ENCODE data around the gene PTPRH.

The PTPRH gene, protein sequence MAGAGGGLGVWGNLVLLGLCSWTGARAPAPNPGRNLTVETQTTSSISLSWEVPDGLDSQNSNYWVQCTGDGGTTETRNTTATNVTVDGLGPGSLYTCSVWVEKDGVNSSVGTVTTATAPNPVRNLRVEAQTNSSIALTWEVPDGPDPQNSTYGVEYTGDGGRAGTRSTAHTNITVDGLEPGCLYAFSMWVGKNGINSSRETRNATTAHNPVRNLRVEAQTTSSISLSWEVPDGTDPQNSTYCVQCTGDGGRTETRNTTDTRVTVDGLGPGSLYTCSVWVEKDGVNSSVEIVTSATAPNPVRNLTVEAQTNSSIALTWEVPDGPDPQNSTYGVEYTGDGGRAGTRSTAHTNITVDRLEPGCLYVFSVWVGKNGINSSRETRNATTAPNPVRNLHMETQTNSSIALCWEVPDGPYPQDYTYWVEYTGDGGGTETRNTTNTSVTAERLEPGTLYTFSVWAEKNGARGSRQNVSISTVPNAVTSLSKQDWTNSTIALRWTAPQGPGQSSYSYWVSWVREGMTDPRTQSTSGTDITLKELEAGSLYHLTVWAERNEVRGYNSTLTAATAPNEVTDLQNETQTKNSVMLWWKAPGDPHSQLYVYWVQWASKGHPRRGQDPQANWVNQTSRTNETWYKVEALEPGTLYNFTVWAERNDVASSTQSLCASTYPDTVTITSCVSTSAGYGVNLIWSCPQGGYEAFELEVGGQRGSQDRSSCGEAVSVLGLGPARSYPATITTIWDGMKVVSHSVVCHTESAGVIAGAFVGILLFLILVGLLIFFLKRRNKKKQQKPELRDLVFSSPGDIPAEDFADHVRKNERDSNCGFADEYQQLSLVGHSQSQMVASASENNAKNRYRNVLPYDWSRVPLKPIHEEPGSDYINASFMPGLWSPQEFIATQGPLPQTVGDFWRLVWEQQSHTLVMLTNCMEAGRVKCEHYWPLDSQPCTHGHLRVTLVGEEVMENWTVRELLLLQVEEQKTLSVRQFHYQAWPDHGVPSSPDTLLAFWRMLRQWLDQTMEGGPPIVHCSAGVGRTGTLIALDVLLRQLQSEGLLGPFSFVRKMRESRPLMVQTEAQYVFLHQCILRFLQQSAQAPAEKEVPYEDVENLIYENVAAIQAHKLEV

GRCh38 chr19:55208880-55209692 is at the start of gene PTPRH:
Gene PTPRH (minus strand): TSS chr19:55209501. CDS start chr19:55209433, 68 bp downstream.
- DNase-seq, result no peak

GRCh38 chr19:55258476-55258827 is 49.2 kb upstream of the PTPRH start:
- peak in 9 of 56 donors; percentile 34 to 70 (median 54) for DNase-seq

DNA sequence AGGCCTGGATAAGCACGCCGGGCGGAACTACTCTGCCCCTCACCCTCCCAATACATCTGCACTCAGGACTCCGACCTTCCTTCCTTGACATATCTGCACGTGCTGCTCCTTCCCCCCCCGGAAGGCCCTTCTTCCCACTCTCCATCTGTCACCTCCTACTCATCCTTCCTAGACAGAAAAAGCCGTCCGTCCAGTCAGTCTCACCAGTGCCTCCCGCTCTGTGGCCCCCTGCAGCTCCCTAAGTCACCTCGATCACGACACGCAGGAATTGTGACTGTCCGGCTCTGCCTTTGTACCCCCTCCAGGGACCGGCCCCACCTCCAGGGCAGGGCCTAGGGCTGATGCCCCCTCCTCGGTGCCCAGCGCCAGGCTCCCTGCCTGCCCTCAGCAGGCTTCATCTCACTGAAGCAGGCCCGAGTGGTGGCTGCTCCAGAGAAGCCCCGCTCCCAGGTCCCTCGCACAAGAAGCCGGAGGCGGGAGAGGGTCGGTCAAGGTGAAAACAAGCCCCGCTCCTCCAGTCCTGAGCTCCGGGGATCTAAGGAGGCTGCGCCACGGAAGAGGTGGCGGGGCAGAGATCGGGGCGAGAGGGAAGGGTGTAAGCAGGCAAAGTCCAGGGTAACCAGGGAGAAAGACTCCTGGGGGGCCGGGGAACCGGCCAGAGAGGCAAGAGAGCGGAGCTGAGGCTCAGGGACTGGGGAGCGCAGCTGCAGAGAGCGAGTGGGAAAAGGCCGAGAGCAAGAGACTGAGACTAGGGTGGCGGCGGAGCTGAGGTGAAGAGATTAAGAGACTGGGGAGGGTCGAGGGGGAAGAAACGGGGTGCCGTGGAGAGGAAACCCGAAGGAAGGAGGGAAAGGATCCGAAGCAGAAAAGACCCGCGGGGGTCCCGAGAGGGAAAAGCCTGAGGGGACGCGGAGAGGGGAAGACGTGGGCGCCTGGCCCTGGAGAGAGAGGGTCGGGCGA is 48.4 kb upstream of the PTPRH start:
- peak in 3 of 56 donors; percentile 13 to 38 (median 33) for DNase-seq

DNA sequence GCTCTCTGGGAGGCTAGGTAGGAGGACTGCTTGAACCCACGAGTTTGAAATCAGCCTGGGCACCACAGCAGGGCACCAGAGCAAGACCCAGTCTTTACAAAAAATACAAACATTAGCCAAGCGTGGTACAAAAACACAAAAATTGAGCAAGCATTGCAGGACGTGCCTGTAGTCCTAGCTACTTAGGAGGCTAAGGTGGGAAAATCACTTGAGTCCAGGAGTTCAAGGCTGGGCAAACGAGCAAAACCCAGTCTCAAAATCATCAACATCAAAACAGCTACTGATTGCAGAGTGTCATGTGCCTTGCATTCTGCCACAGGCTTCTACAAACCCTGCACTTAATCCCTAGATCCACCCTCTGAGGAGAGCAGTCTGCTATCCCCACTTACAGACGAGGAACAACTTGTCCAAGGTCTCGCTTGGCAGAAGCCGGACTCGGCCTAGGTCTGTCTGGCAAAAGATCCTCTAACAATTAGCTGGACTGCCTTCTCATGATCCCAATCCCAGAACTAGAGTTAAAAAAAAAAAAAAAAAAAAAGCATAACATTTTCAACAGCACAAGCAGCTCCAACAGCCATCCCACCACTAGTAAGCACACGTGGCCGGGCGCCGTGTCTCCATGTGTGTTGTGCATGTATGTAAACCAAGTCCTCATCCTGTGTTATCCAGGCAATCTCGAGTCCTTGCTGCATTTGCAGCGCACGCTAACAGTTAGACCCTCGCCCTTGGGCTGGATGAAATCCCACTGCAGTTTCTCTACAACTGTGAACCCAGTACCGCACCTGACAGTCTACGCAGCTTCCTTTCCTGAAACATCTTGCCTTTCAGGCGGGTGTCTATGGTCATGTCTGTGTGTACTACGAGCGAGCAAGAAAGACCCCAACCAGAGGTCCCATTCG is 47.5 kb upstream of the PTPRH start:
- DNase-seq, result peak in 5 of 56 donors; percentile 10 to 38 (median 23)

- DNase-seq, result peak in 1 of 56 donors; percentile 15
These were observed 46.5 kb upstream of the PTPRH start for GRCh38 chr19:55255618-55256423.

DNA sequence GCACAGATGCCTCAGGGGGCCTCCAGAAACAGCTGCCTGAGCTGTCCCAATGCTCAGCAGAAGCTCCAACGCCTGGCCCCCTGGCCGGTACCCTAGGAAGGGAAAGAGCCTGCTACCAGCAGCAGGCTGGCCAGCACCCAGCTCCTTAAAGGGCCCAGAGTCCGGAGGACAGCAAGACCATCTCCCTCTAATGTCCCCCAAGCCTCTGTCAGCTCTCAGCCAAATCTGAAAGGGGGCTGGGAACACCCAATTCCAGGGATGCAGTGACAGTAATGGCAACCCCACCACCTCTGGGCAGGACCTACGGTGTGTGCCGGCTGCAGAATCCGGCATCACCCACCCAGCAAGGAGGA is 45.3 kb upstream of the PTPRH start:
- no peak for DNase-seq

- peak in 2 of 56 donors; percentile 12 to 16 for DNase-seq
These were observed 44.7 kb upstream of the PTPRH start for GRCh38 chr19:55253842-55254624.

GRCh38 chr19:55252760-55253663 is 43.7 kb upstream of the PTPRH start:
- DNase-seq, result no peak

DNA sequence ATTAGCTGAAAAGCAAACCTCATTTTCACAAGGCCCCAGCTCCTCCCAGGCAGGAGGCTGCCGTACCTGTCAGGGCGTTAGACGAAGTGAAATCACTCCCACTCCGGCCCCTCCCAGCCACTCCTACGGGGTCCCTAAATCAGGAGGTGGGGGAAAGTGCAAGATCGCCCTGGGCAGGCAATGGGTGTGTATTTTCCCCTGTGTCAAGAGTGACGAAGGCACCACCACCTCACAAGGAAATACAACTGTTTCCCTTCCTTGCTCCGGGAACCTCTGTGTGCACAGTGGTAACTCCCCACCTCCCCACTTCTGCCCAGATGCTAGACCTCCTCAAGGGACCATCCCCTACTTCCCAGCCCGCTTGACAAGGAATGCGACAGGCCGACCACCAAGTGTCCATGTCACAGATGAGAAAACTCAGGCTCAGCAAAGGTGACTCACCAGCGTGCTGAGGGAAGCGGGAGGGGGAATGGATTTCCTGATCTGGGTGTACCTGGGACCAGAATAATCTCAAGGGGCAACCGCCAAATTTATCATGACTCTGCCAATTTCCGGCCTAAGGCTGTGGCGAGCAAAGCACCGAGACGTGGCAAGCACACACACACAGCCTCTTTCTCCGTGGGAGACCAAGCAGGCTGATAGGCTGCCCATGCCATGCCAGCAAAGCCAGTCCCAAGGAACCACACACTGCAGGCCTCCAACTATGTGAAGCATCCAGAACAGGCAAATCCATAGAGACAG is 42.2 kb upstream of the PTPRH start:
- DNase-seq, result no peak

GRCh38 chr19:55250262-55251036 is 41.1 kb upstream of the PTPRH start:
- no peak for DNase-seq

- DNase-seq, result no peak
These were observed 40.5 kb upstream of the PTPRH start for GRCh38 chr19:55249841-55250240.

GRCh38 chr19:55248704-55249103 is 39.4 kb upstream of the PTPRH start:
- no peak for DNase-seq

GRCh38 chr19:55248166-55248675 is 38.9 kb upstream of the PTPRH start:
- DNase-seq, result no peak

DNA sequence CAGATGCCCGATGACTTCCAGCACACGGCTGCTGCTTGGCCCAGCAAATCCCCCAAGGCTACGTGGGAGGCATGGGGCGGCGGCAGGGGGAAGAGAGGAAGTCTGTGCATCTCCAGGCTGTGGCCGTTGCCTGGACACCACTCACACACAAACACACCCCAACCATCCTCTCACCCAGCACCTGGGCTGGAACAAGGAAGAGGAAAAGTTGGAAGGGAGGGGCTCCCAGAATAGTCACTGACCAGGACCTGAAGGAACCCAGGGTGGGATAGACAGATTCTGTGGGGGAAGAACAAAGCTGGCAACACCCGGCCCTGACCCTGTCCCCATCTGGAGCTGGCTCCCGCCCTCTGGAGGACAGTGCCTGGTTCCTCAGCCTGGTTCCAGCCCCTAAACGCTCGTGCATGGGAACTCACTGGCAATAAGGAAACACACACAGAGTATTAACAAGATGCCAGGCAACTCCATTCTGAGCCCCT is 38.4 kb upstream of the PTPRH start:
- no peak for DNase-seq
